ENCODE measurements around the gene JAG1. TPM values are rescaled to one million over a fixed set of nuclear protein-coding genes. Genes with fewer than 3 reads are reported as not detected.
A peak's percentile ranks its signal among the peaks of the same experiment; 100 is the strongest.

JAG1 gene
- total RNA-seq, 1 experiment from 2014 or later, result 45.2 TPM

DNA sequence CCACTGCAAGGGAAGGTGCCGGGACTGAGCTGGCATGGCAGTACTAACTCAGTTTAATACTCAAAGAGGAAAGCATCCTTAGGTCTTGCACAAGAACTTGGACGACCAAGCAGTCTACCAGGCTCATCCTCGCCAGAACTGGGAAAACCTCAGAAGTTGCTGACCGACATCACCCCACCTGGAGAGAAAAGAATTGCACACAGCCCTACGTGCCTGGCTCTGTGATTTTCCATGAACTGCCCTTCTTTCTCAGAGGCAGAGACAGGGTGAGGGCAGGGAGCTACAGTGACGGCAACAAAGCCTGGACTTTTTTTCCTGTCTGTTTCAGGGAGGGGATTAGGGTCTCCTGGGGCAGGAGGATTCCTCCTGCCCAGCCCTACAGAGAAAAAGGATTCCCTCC lies 8.0 kb downstream of the JAG1 start:
- Mint-ChIP-seq H3K9me3 (no peaks in the 10 kb centered on the region), H3K27ac (peak overlapping the region; percentile 98), H3K27me3 (ENCODE audit: low read depth) (no peaks in the 10 kb centered on the region), H3K36me3 (peaks cover 48% of the 10 kb centered on the region), H3K4me1 (peaks cover 98% of the 10 kb centered on the region), H3K4me3 (peak overlapping the region; percentile 50; the same call in 1 of the 2 replicates)
- no peak for DNase-seq (ENCODE audit: low spot score)
- POLR2A ChIA-PET, result interaction anchor here (3.0 kb wide), 1 partner anchor 8 kb away, joined by 12 read pairs; the partner anchor contains the start of gene JAG1
- CTCF ChIA-PET, result interaction anchor here (1.6 kb wide), 1 partner anchor 31 kb away, joined by 3 read pairs; no protein-coding TSS in a partner anchor
- TF ChIP-seq, protein P1, sequence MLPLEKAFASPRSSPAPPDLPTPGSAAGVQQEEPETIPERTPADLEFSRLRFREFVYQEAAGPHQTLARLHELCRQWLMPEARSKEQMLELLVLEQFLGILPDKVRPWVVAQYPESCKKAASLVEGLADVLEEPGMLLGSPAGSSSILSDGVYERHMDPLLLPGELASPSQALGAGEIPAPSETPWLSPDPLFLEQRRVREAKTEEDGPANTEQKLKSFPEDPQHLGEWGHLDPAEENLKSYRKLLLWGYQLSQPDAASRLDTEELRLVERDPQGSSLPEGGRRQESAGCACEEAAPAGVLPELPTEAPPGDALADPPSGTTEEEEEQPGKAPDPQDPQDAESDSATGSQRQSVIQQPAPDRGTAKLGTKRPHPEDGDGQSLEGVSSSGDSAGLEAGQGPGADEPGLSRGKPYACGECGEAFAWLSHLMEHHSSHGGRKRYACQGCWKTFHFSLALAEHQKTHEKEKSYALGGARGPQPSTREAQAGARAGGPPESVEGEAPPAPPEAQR (CRISPR knock-in tag; IDR thresholded peaks at IDR 0.05), result no peak
- TF ChIP-seq ESRRA (CRISPR knock-in tag; IDR thresholded peaks at IDR 0.05; ENCODE audit: borderline replicate concordance) (no peak), TEAD4 (CRISPR knock-in tag; IDR thresholded peaks at IDR 0.05) (no peak), OVOL2 (CRISPR knock-in tag; IDR thresholded peaks at IDR 0.05; ENCODE audit: borderline replicate concordance) (no peak), NR2C2 (CRISPR knock-in tag; IDR thresholded peaks at IDR 0.05) (no peak), ZNF121 (CRISPR knock-in tag; IDR thresholded peaks at IDR 0.05) (no peak)
- TF ChIP-seq, protein P2, sequence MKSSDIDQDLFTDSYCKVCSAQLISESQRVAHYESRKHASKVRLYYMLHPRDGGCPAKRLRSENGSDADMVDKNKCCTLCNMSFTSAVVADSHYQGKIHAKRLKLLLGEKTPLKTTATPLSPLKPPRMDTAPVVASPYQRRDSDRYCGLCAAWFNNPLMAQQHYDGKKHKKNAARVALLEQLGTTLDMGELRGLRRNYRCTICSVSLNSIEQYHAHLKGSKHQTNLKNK (CRISPR knock-in tag; IDR thresholded peaks at IDR 0.05), result no peak
- ATAC-seq, result peak; percentile 15

GRCh38 chr20:10665027-10665561 lies 8.7 kb downstream of the JAG1 start:
- Mint-ChIP-seq H3K9me3 (no peaks in the 10 kb centered on the region), H3K27ac (peak overlapping the region; percentile 98), H3K27me3 (ENCODE audit: low read depth) (no peaks in the 10 kb centered on the region), H3K4me3 (peak overlapping the region; percentile 43), H3K36me3 (peaks cover 55% of the 10 kb centered on the region), H3K4me1 (peaks cover 98% of the 10 kb centered on the region)
- POLR2A ChIA-PET, result interaction anchor here (0.6 to 3.0 kb wide), 3 partner anchors 9 to 46 kb away, joined by 3 to 12 read pairs (median 5); partner anchors contain the start of gene JAG1
- ATAC-seq, result no peak
- CTCF ChIA-PET, result interaction anchor here (0.6 to 1.7 kb wide), 5 partner anchors 10 to 1046 kb away, joined by 3 to 6 read pairs (median 3); no protein-coding TSS in a partner anchor
- TF ChIP-seq, protein P3, sequence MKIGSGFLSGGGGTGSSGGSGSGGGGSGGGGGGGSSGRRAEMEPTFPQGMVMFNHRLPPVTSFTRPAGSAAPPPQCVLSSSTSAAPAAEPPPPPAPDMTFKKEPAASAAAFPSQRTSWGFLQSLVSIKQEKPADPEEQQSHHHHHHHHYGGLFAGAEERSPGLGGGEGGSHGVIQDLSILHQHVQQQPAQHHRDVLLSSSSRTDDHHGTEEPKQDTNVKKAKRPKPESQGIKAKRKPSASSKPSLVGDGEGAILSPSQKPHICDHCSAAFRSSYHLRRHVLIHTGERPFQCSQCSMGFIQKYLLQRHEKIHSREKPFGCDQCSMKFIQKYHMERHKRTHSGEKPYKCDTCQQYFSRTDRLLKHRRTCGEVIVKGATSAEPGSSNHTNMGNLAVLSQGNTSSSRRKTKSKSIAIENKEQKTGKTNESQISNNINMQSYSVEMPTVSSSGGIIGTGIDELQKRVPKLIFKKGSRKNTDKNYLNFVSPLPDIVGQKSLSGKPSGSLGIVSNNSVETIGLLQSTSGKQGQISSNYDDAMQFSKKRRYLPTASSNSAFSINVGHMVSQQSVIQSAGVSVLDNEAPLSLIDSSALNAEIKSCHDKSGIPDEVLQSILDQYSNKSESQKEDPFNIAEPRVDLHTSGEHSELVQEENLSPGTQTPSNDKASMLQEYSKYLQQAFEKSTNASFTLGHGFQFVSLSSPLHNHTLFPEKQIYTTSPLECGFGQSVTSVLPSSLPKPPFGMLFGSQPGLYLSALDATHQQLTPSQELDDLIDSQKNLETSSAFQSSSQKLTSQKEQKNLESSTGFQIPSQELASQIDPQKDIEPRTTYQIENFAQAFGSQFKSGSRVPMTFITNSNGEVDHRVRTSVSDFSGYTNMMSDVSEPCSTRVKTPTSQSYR (CRISPR knock-in tag; IDR thresholded peaks at IDR 0.05), result no peak
- TF ChIP-seq, protein P4, sequence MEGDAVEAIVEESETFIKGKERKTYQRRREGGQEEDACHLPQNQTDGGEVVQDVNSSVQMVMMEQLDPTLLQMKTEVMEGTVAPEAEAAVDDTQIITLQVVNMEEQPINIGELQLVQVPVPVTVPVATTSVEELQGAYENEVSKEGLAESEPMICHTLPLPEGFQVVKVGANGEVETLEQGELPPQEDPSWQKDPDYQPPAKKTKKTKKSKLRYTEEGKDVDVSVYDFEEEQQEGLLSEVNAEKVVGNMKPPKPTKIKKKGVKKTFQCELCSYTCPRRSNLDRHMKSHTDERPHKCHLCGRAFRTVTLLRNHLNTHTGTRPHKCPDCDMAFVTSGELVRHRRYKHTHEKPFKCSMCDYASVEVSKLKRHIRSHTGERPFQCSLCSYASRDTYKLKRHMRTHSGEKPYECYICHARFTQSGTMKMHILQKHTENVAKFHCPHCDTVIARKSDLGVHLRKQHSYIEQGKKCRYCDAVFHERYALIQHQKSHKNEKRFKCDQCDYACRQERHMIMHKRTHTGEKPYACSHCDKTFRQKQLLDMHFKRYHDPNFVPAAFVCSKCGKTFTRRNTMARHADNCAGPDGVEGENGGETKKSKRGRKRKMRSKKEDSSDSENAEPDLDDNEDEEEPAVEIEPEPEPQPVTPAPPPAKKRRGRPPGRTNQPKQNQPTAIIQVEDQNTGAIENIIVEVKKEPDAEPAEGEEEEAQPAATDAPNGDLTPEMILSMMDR (IDR thresholded peaks at IDR 0.05), result no peak
- TF ChIP-seq FOXP1 (CRISPR knock-in tag; IDR thresholded peaks at IDR 0.05; ENCODE audit: borderline replicate concordance) (no peak), NFE2L1 (CRISPR knock-in tag; IDR thresholded peaks at IDR 0.05) (no peak), ZNF121 (CRISPR knock-in tag; IDR thresholded peaks at IDR 0.05) (no peak), TCF7 (CRISPR knock-in tag; IDR thresholded peaks at IDR 0.05; ENCODE audit: low read depth) (no peak), GRHL2 (CRISPR knock-in tag; IDR thresholded peaks at IDR 0.05; ENCODE audit: insufficient replicate concordance, severe bottlenecking) (no peak), CREB1 (CRISPR knock-in tag; IDR thresholded peaks at IDR 0.05) (no peak)
- DNase-seq (ENCODE audit: low spot score), result no peak

DNA sequence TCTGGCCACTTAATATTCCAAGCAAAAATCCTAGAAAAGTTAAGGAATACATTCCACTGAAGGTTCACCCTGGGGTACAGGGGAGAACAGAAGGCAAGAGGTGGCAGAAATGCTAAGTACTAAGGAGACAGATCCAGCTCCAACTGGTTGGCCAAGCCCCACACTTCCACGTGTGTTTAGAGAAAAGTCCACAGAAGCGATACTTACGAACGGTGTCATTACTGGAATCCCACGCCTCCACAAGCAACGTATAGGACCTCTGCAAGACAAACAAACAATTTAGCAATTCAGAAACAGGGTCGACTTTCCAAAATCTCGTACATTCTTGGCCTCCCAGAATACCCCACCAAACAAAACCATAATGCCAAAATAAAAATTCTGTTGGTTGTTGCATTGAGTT lies 10.0 kb downstream of the JAG1 start:
- POLR2A ChIA-PET, result interaction anchor here (3.0 kb wide), 1 partner anchor 11 kb away, joined by 12 read pairs; the partner anchor contains the start of gene JAG1
- ATAC-seq (no peak), DNase-seq (ENCODE audit: low spot score) (no peak)
- no peaks in the 10 kb centered on the region for H3K27me3 Mint-ChIP-seq (ENCODE audit: low read depth)
- CTCF ChIA-PET, result interaction anchor here (0.6 to 1.7 kb wide), 5 partner anchors 11 to 112 kb away, joined by 3 to 6 read pairs (median 3); no protein-coding TSS in a partner anchor
- H3K4me3 Mint-ChIP-seq, result peak overlapping the region; percentile 43
- H3K27ac Mint-ChIP-seq, result peak overlapping the region; percentile 98
- H3K4me1 Mint-ChIP-seq, result peaks cover 97% of the 10 kb centered on the region
- no peaks in the 10 kb centered on the region for H3K9me3 Mint-ChIP-seq
- H3K36me3 Mint-ChIP-seq, result peaks cover 65% of the 10 kb centered on the region
- TF ChIP-seq STAT6 (CRISPR knock-in tag; conservative IDR thresholded peaks at IDR 0.05; ENCODE audit: low read depth) (no peak), OVOL2 (CRISPR knock-in tag; IDR thresholded peaks at IDR 0.05; ENCODE audit: borderline replicate concordance) (no peak), EMX1 (CRISPR knock-in tag; IDR thresholded peaks at IDR 0.05) (no peak), AR (CRISPR knock-in tag; IDR thresholded peaks at IDR 0.05) (no peak), TEAD1 (CRISPR knock-in tag; IDR thresholded peaks at IDR 0.05) (no peak), ATF1 (CRISPR knock-in tag; IDR thresholded peaks at IDR 0.05) (no peak)
